Choroid plexus epithelial cell (primary cell): ENCODE data around the gene ZNF473.
"Not testable (repeated sequence)": the region's sequence is repeated elsewhere in the genome, so short reads cannot be mapped to it uniquely, and the experiment has no call there.

ENCODE experiments used
- DNase-seq: peaks from one replicate; pipeline ENCODE4 v3.0.0-alpha.2; 2010; ENCODE audit warnings: low read depth
- H3K4me3 ChIP-seq: 2 replicates; pipeline ENCODE4 v1.5.1; 2011; ENCODE audit warnings: low read depth, mild to moderate bottlenecking, control low read depth, low read length, moderate library complexity
- CTCF ChIP-seq: conservative IDR thresholded peaks from 2 replicates; pipeline ENCODE4 v1.5.1; 2011; ENCODE audit warnings: low read depth, mild to moderate bottlenecking, control low read depth, inconsistent platforms, low read length, moderate library complexity

ZNF473 gene

GRCh38 chr19:50090706-50091105 lies 64.9 kb downstream of the ZNF473 start:
- not testable (repeated sequence) for H3K4me3 ChIP-seq, DNase-seq
- TF ChIP-seq CTCF: peak; percentile 11

GRCh38 chr19:50091786-50092185 lies 66.0 kb downstream of the ZNF473 start:
- H3K4me3 ChIP-seq, DNase-seq: not testable (repeated sequence)

GRCh38 chr19:50092597-50092996 lies 66.8 kb downstream of the ZNF473 start:
- DNase-seq: not testable (repeated sequence)

GRCh38 chr19:50097884-50098283 lies 72.1 kb downstream of the ZNF473 start:
- not testable (repeated sequence) for DNase-seq, H3K4me3 ChIP-seq

More at GRCh38 chr19:50092597-50092996, 66.8 kb downstream of the ZNF473 start:
- H3K4me3 ChIP-seq: not testable (repeated sequence)

GRCh38 chr19:50098892-50099291 lies 73.1 kb downstream of the ZNF473 start:
- not testable (repeated sequence) for DNase-seq, H3K4me3 ChIP-seq

- DNase-seq, H3K4me3 ChIP-seq: not testable (repeated sequence)
These were observed 73.9 kb downstream of the ZNF473 start for GRCh38 chr19:50099696-50100095.

GRCh38 chr19:50100946-50101345 lies 75.1 kb downstream of the ZNF473 start:
- H3K4me3 ChIP-seq, DNase-seq: not testable (repeated sequence)
